Trophoblast cell (in vitro differentiated cells and primary cell): ENCODE measurements around the gene GAGE10.
A peak's percentile ranks its signal among the peaks of the same experiment; 100 is the strongest.
"Not testable (repeated sequence)": the region's sequence is repeated elsewhere in the genome, so short reads cannot be mapped to it uniquely, and the experiment has no call there.

Experiments used
- DNase-seq, 2 donors: peaks; one replicate each; pipeline ENCODE4 v3.0.0-alpha.2; 2016
- H2AFZ ChIP-seq: 2 replicates; pipeline ENCODE4 v1.6.1; 2013; ENCODE audit warnings: low read length, moderate library complexity, mild to moderate bottlenecking; ENCODE audit not compliant: insufficient read depth, poor library complexity
- H2AK5ac ChIP-seq: 2 replicates; pipeline ENCODE4 v1.6.1; 2013; ENCODE audit warnings: mild to moderate bottlenecking, low read length
- H2BK120ac ChIP-seq: 2 replicates; pipeline ENCODE4 v1.6.1; 2013; ENCODE audit warnings: low read length, mild to moderate bottlenecking, moderate library complexity; ENCODE audit not compliant: insufficient read depth, poor library complexity
- H2BK12ac ChIP-seq: 2 replicates; pipeline ENCODE4 v1.6.1; 2013; ENCODE audit warnings: mild to moderate bottlenecking, low read length, moderate library complexity
- H2BK5ac ChIP-seq: 2 replicates; pipeline ENCODE4 v1.6.1; 2013; ENCODE audit warnings: low read length, low read depth, moderate library complexity, mild to moderate bottlenecking; ENCODE audit not compliant: poor library complexity
- H3K14ac ChIP-seq: 2 replicates; pipeline ENCODE4 v1.6.1; 2013; ENCODE audit warnings: mild to moderate bottlenecking, low read length
- H3K18ac ChIP-seq: 2 replicates; pipeline ENCODE4 v1.6.1; 2013; ENCODE audit warnings: mild to moderate bottlenecking, low read length
- H3K23ac ChIP-seq: 2 replicates; pipeline ENCODE4 v1.6.1; 2013; ENCODE audit warnings: low read length
- H3K27ac ChIP-seq: 2 replicates; pipeline ENCODE4 v1.5.1; 2013; ENCODE audit warnings: low read depth, mild to moderate bottlenecking, inconsistent platforms, low read length, moderate library complexity
- H3K27me3 ChIP-seq: 2 replicates; pipeline ENCODE4 v1.6.1; 2013; ENCODE audit warnings: inconsistent platforms, mild to moderate bottlenecking, low read length, moderate library complexity; ENCODE audit not compliant: insufficient read depth
- H3K36me3 ChIP-seq, 2 experiments: 1 replicate in 1 of 2; 2 replicates in 1 of 2; pipeline ENCODE4 v1.6.1; 2013; ENCODE audit warnings: low read length in 2 of 2, mild to moderate bottlenecking in 2 of 2, moderate library complexity in 1 of 2; ENCODE audit not compliant: insufficient read depth in 2 of 2, control insufficient read depth in 1 of 2
- H3K4ac ChIP-seq: 2 replicates; pipeline ENCODE4 v1.6.1; 2013; ENCODE audit warnings: low read depth, mild to moderate bottlenecking, low read length, moderate library complexity
- H3K4me1 ChIP-seq, 2 experiments: 1 replicate in 1 of 2; 2 replicates in 1 of 2; pipeline ENCODE4 v1.6.1; 2013; ENCODE audit warnings: low read length in 2 of 2, mild to moderate bottlenecking in 2 of 2, moderate library complexity in 1 of 2; ENCODE audit not compliant: insufficient read depth in 2 of 2, control insufficient read depth in 1 of 2
- H3K4me2 ChIP-seq: 2 replicates; pipeline ENCODE4 v1.6.1; 2013; ENCODE audit warnings: inconsistent platforms, mild to moderate bottlenecking, low read length, moderate library complexity
- H3K4me3 ChIP-seq: 2 replicates; pipeline ENCODE4 v1.5.1; 2013; ENCODE audit warnings: mild to moderate bottlenecking, low read depth, low read length, inconsistent platforms
- H3K79me1 ChIP-seq: one replicate; pipeline ENCODE4 v1.6.1; 2013; ENCODE audit warnings: low read length
- H3K79me2 ChIP-seq: 2 replicates; pipeline ENCODE4 v1.6.1; 2013; ENCODE audit warnings: low read length, mild to moderate bottlenecking; ENCODE audit not compliant: control insufficient read depth, insufficient read depth, poor library complexity
- H3K9ac ChIP-seq: 2 replicates; pipeline ENCODE4 v1.6.1; 2013; ENCODE audit warnings: mild to moderate bottlenecking, low read length
- H3K9me3 ChIP-seq: 2 replicates; pipeline ENCODE4 v1.6.1; 2013; ENCODE audit warnings: low read depth, mild to moderate bottlenecking, control low read depth, inconsistent platforms, low read length; ENCODE audit not compliant: insufficient read depth
- H4K12ac ChIP-seq: 2 replicates; pipeline ENCODE4 v1.6.1; 2013; ENCODE audit warnings: low read depth, mild to moderate bottlenecking, low read length, moderate library complexity
- H4K8ac ChIP-seq: 2 replicates; pipeline ENCODE4 v1.6.1; 2013; ENCODE audit warnings: low read depth, mild to moderate bottlenecking, low read length, moderate library complexity
- H4K91ac ChIP-seq: one replicate; pipeline ENCODE4 v1.6.1; 2013; ENCODE audit warnings: low read depth, mild to moderate bottlenecking, low read length, moderate library complexity
- WGBS: extraction: QIAGEN DNeasy Blood & Tissue Kit; methylation state at CpG from one replicate; pipeline ENCODE4 v1.1.7; 2013; ENCODE audit warnings: missing lambda C conversion rate; ENCODE audit not compliant: insufficient read length, insufficient coverage; ENCODE audit errors: extremely low coverage; 5-methylcytosine and 5-hydroxymethylcytosine counted together

Gene GAGE10

GRCh38 chrX:49344496-49345175, 41.2 kb downstream of the GAGE10 start:
- not testable (repeated sequence) for H3K27me3 ChIP-seq, H2AFZ ChIP-seq, H3K79me1 ChIP-seq, H3K9me3 ChIP-seq, H3K23ac ChIP-seq, H4K8ac ChIP-seq, H2AK5ac ChIP-seq, H3K4me2 ChIP-seq, H2BK120ac ChIP-seq, H3K36me3 ChIP-seq, H2BK12ac ChIP-seq, H3K18ac ChIP-seq, H3K4ac ChIP-seq, H3K27ac ChIP-seq, H3K4me1 ChIP-seq, H3K9ac ChIP-seq, DNase-seq, H4K91ac ChIP-seq, H3K79me2 ChIP-seq, H3K4me3 ChIP-seq, H4K12ac ChIP-seq, H3K14ac ChIP-seq, H2BK5ac ChIP-seq
- WGBS: no CpG with 5 or more reads among the region's 15 CpGs

GRCh38 chrX:49345402-49345801, 42.0 kb downstream of the GAGE10 start:
- H3K36me3 ChIP-seq, DNase-seq, H2AK5ac ChIP-seq, H3K27me3 ChIP-seq, H2BK12ac ChIP-seq, H3K79me1 ChIP-seq, H2BK5ac ChIP-seq, H3K27ac ChIP-seq, H2AFZ ChIP-seq, H3K4me2 ChIP-seq, H4K8ac ChIP-seq, H3K4me3 ChIP-seq, H3K9ac ChIP-seq, H3K4me1 ChIP-seq, H4K91ac ChIP-seq, H3K79me2 ChIP-seq, H3K4ac ChIP-seq, H3K14ac ChIP-seq, H3K9me3 ChIP-seq, H4K12ac ChIP-seq, H3K18ac ChIP-seq, H2BK120ac ChIP-seq, H3K23ac ChIP-seq: not testable (repeated sequence)
- no CpG with 5 or more reads among the region's 10 CpGs for WGBS

GRCh38 chrX:49346150-49346549, 42.7 kb downstream of the GAGE10 start:
- H3K4me2 ChIP-seq: not testable (repeated sequence)

More at GRCh38 chrX:49346150-49346549, 42.7 kb downstream of the GAGE10 start:
- peak in 1 of 2 donors; percentile 2 for DNase-seq
- not testable (repeated sequence) for H4K12ac ChIP-seq, H3K36me3 ChIP-seq, H3K27me3 ChIP-seq, H2BK120ac ChIP-seq, H4K91ac ChIP-seq, H3K9me3 ChIP-seq, H2AK5ac ChIP-seq, H3K27ac ChIP-seq, H2BK5ac ChIP-seq, H3K18ac ChIP-seq, H3K9ac ChIP-seq, H3K4me3 ChIP-seq, H4K8ac ChIP-seq, H3K79me2 ChIP-seq, H2AFZ ChIP-seq, H3K4me1 ChIP-seq, H3K79me1 ChIP-seq, H3K14ac ChIP-seq, H3K4ac ChIP-seq, H3K23ac ChIP-seq, H2BK12ac ChIP-seq
- WGBS: no CpG with 5 or more reads among the region's 11 CpGs
